Right cardiac atrium (tissue), 5 donors: ENCODE results near the gene PRKN. TPM values are rescaled to one million over a fixed set of nuclear protein-coding genes. Genes with fewer than 3 reads are reported as not detected.

Experiments
- ATAC-seq, 2 donors: fragments of 200-7000 bp; cut with Tn5 transposase; one replicate each; pipeline versions ENCODE4 v1.8.0 to v1.9.1; 2020; ENCODE audit warnings: moderate library complexity in 2 of 2, mild to moderate bottlenecking in 1 of 2
- DNase-seq, 3 donors: peaks; one replicate each; pipeline ENCODE4 v3.0.0-alpha.2; 2020
- H3K27ac ChIP-seq: one replicate; pipeline ENCODE4 v1.5.1; 2013; ENCODE audit warnings: mild to moderate bottlenecking, low read length, control low read depth, moderate library complexity
- H3K27me3 ChIP-seq: one replicate; pipeline ENCODE4 v1.6.1; 2013; ENCODE audit not compliant: control insufficient read depth, insufficient read depth
- H3K4me1 ChIP-seq: one replicate; pipeline ENCODE4 v1.6.1; 2013; ENCODE audit warnings: low read length; ENCODE audit not compliant: control insufficient read depth, insufficient read depth
- H3K4me3 ChIP-seq: one replicate; pipeline ENCODE4 v1.5.1; 2013; ENCODE audit warnings: low read length, control low read depth
- H3K9me3 ChIP-seq: one replicate; pipeline ENCODE4 v1.6.1; 2013; ENCODE audit warnings: low read length; ENCODE audit not compliant: control insufficient read depth
- WGBS: extraction: QIAGEN DNeasy Blood & Tissue Kit; methylation state at CpG from one replicate; pipeline ENCODE4 v1.1.7; 2013; 5-methylcytosine and 5-hydroxymethylcytosine counted together
- intact Hi-C, 4 donors: fragments of 100-400 bp; cut with DNase I; formaldehyde crosslinking; loops; one replicate each; pipeline versions ENCODE4 v1.11.0 to v1.14.0; 2022 to 2023
- polyA plus RNA-seq: library from polyadenylated mRNA; stranded (reverse); fragments of 200-250 nt; gene quantifications from one replicate; pipeline ENCODE4 v1.2.3, GENCODE V29; 2013
- total RNA-seq, 4 donors: library from RNA; stranded (reverse); fragmentation: NEBNext Ultra II Directional; extraction: Animal tissue kit (Norgen Biotek cat#: 25700); gene quantifications; one replicate each; pipeline ENCODE4 v1.2.1, GENCODE V29; 2021
- donor health status: healthy with polysubstance abuse.
- donor health status: DM: no; HTN: yes; CAD: no.
- donor health status: DM: no; HTN: no; CAD: no.
- donor health status: DM: no; HTN: yes; CAD: no; lungs with severe emphysema.
- donor health status: DM: yes; HTN: yes; CAD: no.

PRKN gene
- total and polyA plus RNA-seq, 5 donors, result 9.6 to 33.0 (median 24.8) TPM

- Histone ChIP-seq H3K27ac (no peak overlapping the region), H3K9me3 (no peaks in the 10 kb centered on the region), H3K4me3 (no peak overlapping the region), H3K27me3 (no peaks in the 10 kb centered on the region), H3K4me1 (no peaks in the 10 kb centered on the region)
- intact Hi-C loops, result no loop called here
- ATAC-seq, result no peak
- no peak for DNase-seq
These were observed 1016.1 kb downstream of the PRKN start for GRCh38 chr6:161711515-161711914.

GRCh38 chr6:161710698-161711097 is 1016.9 kb downstream of the PRKN start:
- Histone ChIP-seq H3K27ac (no peak overlapping the region), H3K27me3 (no peaks in the 10 kb centered on the region), H3K4me3 (no peak overlapping the region), H3K4me1 (no peaks in the 10 kb centered on the region), H3K9me3 (no peaks in the 10 kb centered on the region)
- DNase-seq (no peak), ATAC-seq (no peak)
- intact Hi-C loops, result no loop called here
- 76% methylated on average over 2 of the region's 2 CpGs for WGBS

GRCh38 chr6:161701056-161701455 is 1026.5 kb downstream of the PRKN start:
- H3K4me3 ChIP-seq, result no peak overlapping the region
- DNase-seq (no peak), ATAC-seq (no peak)
- no peaks in the 10 kb centered on the region for H3K4me1 ChIP-seq
- WGBS, result 59% methylated on average over 1 of the region's 1 CpG
- intact Hi-C loops, result no loop called here
- H3K9me3 ChIP-seq, result no peaks in the 10 kb centered on the region
- no peaks in the 10 kb centered on the region for H3K27me3 ChIP-seq
- no peak overlapping the region for H3K27ac ChIP-seq

GRCh38 chr6:161696801-161697200 is 1030.8 kb downstream of the PRKN start:
- 70% methylated on average over 2 of the region's 2 CpGs for WGBS
- H3K9me3 ChIP-seq, result no peaks in the 10 kb centered on the region
- no peaks in the 10 kb centered on the region for H3K4me1 ChIP-seq
- intact Hi-C loops, result loop anchor here in 3 of 4 donors (10.0 kb wide), 1 partner anchor 282 kb away; no protein-coding TSS in a partner anchor
- H3K27ac ChIP-seq, result no peak overlapping the region
- DNase-seq (no peak), ATAC-seq (no peak)
- no peaks in the 10 kb centered on the region for H3K27me3 ChIP-seq
- no peak overlapping the region for H3K4me3 ChIP-seq

- Histone ChIP-seq H3K27ac (no peak overlapping the region), H3K9me3 (no peaks in the 10 kb centered on the region), H3K4me3 (no peak overlapping the region), H3K27me3 (no peaks in the 10 kb centered on the region), H3K4me1 (no peaks in the 10 kb centered on the region)
- intact Hi-C loops, result loop anchor here in 3 of 4 donors (10.0 kb wide), 1 partner anchor 280 kb away; no protein-coding TSS in a partner anchor
- WGBS, result 71% methylated on average over 3 of the region's 3 CpGs
- ATAC-seq (peak; percentile 35 to 41), DNase-seq (no peak)
These were observed 1032.6 kb downstream of the PRKN start for GRCh38 chr6:161694995-161695394.

- 87% methylated on average over 4 of the region's 4 CpGs for WGBS
- no peak overlapping the region for H3K4me3 ChIP-seq
- intact Hi-C loops, result no loop called here
- no peak overlapping the region for H3K27ac ChIP-seq
- no peaks in the 10 kb centered on the region for H3K9me3 ChIP-seq
- ATAC-seq, result no peak
- H3K4me1 ChIP-seq, result no peaks in the 10 kb centered on the region
- no peaks in the 10 kb centered on the region for H3K27me3 ChIP-seq
- no peak for DNase-seq
These were observed 1040.9 kb downstream of the PRKN start for GRCh38 chr6:161686655-161687054.

- intact Hi-C loops, result no loop called here
- ATAC-seq (no peak), DNase-seq (no peak)
- no peak overlapping the region for H3K27ac ChIP-seq
- no peaks in the 10 kb centered on the region for H3K9me3 ChIP-seq
- H3K27me3 ChIP-seq, result no peaks in the 10 kb centered on the region
- WGBS, result 71% methylated on average over 6 of the region's 6 CpGs
- H3K4me1 ChIP-seq, result no peaks in the 10 kb centered on the region
- no peak overlapping the region for H3K4me3 ChIP-seq
These were observed 1042.7 kb downstream of the PRKN start for GRCh38 chr6:161684731-161685475.

GRCh38 chr6:161683400-161683799 is 1044.2 kb downstream of the PRKN start:
- intact Hi-C loops, result no loop called here
- no peak overlapping the region for H3K4me3 ChIP-seq
- 96% methylated on average over 5 of the region's 5 CpGs for WGBS

GRCh38 chr6:161682982-161683381 is 1044.6 kb downstream of the PRKN start:
- Histone ChIP-seq H3K4me1 (no peaks in the 10 kb centered on the region), H3K27ac (no peak overlapping the region), H3K27me3 (no peaks in the 10 kb centered on the region), H3K4me3 (no peak overlapping the region), H3K9me3 (no peaks in the 10 kb centered on the region)
- WGBS, result 68% methylated on average over 9 of the region's 9 CpGs
- DNase-seq (no peak), ATAC-seq (no peak)
- intact Hi-C loops, result no loop called here

More at GRCh38 chr6:161683400-161683799, 1044.2 kb downstream of the PRKN start:
- Histone ChIP-seq H3K27me3 (no peaks in the 10 kb centered on the region), H3K4me1 (no peaks in the 10 kb centered on the region), H3K9me3 (no peaks in the 10 kb centered on the region), H3K27ac (no peak overlapping the region)
- DNase-seq, result no peak
- no peak for ATAC-seq

- H3K4me3 ChIP-seq, result no peak overlapping the region
- no peak overlapping the region for H3K27ac ChIP-seq
- intact Hi-C loops, result no loop called here
- ATAC-seq, result no peak
- H3K27me3 ChIP-seq, result no peaks in the 10 kb centered on the region
- H3K4me1 ChIP-seq, result no peaks in the 10 kb centered on the region
- no peaks in the 10 kb centered on the region for H3K9me3 ChIP-seq
- DNase-seq, result no peak
- WGBS, result 90% methylated on average over 13 of the region's 13 CpGs
These were observed 1047.5 kb downstream of the PRKN start for GRCh38 chr6:161679980-161680538.

- DNase-seq, result no peak
- no peak for ATAC-seq
- no peaks in the 10 kb centered on the region for H3K4me1 ChIP-seq
- no peak overlapping the region for H3K27ac ChIP-seq
- intact Hi-C loops, result no loop called here
- no peak overlapping the region for H3K4me3 ChIP-seq
- WGBS, result 89% methylated on average over 7 of the region's 7 CpGs
- no peaks in the 10 kb centered on the region for H3K27me3 ChIP-seq
- no peaks in the 10 kb centered on the region for H3K9me3 ChIP-seq
These were observed 1050.4 kb downstream of the PRKN start for GRCh38 chr6:161677188-161677587.
